Adipose tissue (tissue), 3 donors: ENCODE data around the gene SLC9C2. TPM values are rescaled to one million over a fixed set of nuclear protein-coding genes. Genes with fewer than 3 reads are reported as not detected.
"Not testable (repeated sequence)": the region's sequence is repeated elsewhere in the genome, so short reads cannot be mapped to it uniquely, and the experiment has no call there.

ENCODE experiments used
- H3K27ac ChIP-seq: one replicate; pipeline ENCODE4 v1.5.1; 2013; ENCODE audit warnings: low read depth, low read length
- WGBS, 3 donors: extraction: QIAGEN DNeasy Blood & Tissue Kit; methylation state at CpG; one replicate each; pipeline ENCODE4 v1.1.7; 2013; 5-methylcytosine and 5-hydroxymethylcytosine counted together
- polyA plus RNA-seq, 3 donors: library from polyadenylated mRNA; stranded (reverse); fragments of 200-250 nt; gene quantifications; one replicate each; pipeline ENCODE4 v1.2.3, GENCODE V29; 2013
- donor health status: healthy with polysubstance abuse.
- donor health status: Bipolar disorder and iron deficiency.
- donor health status: healthy.

Gene SLC9C2
- polyA plus RNA-seq, 3 donors, result 0.02 to 0.07 TPM; not detected in 1

GRCh38 chr1:173590557-173590956 is 12.3 kb downstream of the SLC9C2 start:
- H3K27ac ChIP-seq, result no peak overlapping the region
- 63 to 69% (median 69%) methylated on average over 1 of the region's 1 CpG for WGBS, 3 donors

- no peak overlapping the region for H3K27ac ChIP-seq
- WGBS, 3 donors, result 56 to 74% (median 56%) methylated on average over 1 of the region's 1 CpG
Observed at GRCh38 chr1:173581383-173582079, 21.3 kb downstream of the SLC9C2 start.

DNA sequence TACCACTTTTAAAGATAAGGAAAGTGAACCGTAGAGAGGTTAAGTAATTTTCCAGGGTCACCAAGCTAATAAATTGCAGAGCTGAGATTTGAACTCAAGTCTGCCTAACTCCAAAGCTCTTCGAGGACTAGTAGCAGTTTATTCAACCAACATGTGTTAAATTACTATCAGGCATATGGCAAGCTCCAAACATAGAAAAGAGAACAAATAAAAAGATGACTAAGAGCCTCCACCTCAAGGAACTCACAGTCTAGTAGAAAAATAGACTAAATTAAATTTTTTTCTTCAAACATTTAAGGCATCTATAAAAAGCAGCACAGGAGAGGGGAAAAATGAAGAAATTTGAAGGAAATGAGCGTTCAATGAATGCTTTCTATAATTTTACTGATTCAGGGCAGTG is 22.2 kb downstream of the SLC9C2 start:
- WGBS, 3 donors, result 65 to 82% (median 68%) methylated on average over 3 of the region's 3 CpGs

GRCh38 chr1:173580071-173580470 is 22.8 kb downstream of the SLC9C2 start:
- H3K27ac ChIP-seq, result no peak overlapping the region

More for the DNA sequence above, 22.2 kb downstream of the SLC9C2 start:
- H3K27ac ChIP-seq, result no peak overlapping the region

DNA sequence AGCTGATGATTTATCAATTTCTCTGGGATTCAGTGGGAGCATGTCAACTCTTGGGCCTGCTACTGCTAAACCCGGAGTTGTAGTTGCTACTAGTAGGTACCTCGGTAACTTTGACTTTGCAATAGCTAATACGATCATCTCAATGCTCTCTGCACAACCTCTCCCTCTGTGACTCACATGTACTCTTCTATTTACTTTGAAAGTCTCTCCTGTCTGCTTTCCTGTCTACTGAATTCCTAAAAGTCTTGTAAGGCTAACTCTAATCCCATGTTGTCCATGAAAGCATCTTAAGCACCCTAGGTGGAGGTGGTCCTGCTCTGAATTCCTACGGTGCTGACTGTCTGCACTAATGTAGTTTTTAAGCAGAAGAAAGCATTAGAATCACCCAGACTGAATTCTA is 29.3 kb downstream of the SLC9C2 start:
- 89 to 96% (median 96%) methylated on average over 4 of the region's 4 CpGs for WGBS, 3 donors
- no peak overlapping the region for H3K27ac ChIP-seq

More at GRCh38 chr1:173580071-173580470, 22.8 kb downstream of the SLC9C2 start:
- whole genome bisulfite sequencing, 3 donors, result 86 to 88% (median 87%) methylated on average over 3 of the region's 3 CpGs

DNA sequence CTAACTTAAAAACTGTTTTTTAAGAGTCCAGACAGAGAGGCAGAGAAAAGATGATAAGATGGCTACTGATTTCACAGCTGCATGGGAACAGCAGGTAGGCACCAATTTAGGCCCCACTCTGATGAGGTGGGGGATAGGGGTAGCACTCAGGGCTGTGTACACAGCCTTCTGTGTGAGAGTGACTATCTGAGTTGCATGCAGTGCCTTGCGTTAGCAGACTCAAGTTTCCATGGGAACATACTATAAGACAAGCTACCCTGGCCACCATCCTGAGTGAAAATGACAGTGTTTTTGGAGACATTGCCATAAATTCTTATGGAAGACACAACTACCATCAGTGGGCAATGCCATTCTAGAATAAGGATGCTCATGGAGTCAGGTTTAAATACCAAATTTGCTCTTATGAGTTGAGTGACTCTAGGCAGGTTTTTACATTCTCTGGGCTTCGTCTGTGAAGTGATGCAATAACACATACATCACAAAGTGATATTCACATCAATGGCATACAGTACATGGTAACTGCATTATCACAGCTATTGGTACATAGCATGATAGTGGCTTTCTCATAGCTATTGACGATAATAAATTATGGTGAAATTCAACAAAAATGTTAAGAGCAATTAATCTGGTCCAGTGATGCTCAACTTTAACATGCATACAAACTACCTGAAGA is 30.5 kb downstream of the SLC9C2 start:
- 87 to 93% (median 87%) methylated on average over 3 of the region's 3 CpGs for WGBS, 3 donors
- no peak overlapping the region for H3K27ac ChIP-seq

- WGBS, 3 donors, result 57 to 87% (median 77%) methylated on average over 4 of the region's 4 CpGs
Observed at GRCh38 chr1:173570370-173571007, 32.4 kb downstream of the SLC9C2 start.

GRCh38 chr1:173568483-173568882 is 34.4 kb downstream of the SLC9C2 start:
- H3K27ac ChIP-seq, result no peak overlapping the region
- WGBS, 3 donors, result 75 to 80% (median 79%) methylated on average over 1 of the region's 1 CpG

More at GRCh38 chr1:173570370-173571007, 32.4 kb downstream of the SLC9C2 start:
- H3K27ac ChIP-seq, result no peak overlapping the region

GRCh38 chr1:173563846-173564245 is 39.0 kb downstream of the SLC9C2 start:
- 76 to 79% (median 76%) methylated on average over 1 of the region's 1 CpG for WGBS, 3 donors
- H3K27ac ChIP-seq, result not testable (repeated sequence)

- 57 to 67% (median 61%) methylated on average over 6 of the region's 6 CpGs for WGBS, 3 donors
- H3K27ac ChIP-seq, result no peak overlapping the region
Observed at GRCh38 chr1:173562813-173563212, 40.1 kb downstream of the SLC9C2 start.

DNA sequence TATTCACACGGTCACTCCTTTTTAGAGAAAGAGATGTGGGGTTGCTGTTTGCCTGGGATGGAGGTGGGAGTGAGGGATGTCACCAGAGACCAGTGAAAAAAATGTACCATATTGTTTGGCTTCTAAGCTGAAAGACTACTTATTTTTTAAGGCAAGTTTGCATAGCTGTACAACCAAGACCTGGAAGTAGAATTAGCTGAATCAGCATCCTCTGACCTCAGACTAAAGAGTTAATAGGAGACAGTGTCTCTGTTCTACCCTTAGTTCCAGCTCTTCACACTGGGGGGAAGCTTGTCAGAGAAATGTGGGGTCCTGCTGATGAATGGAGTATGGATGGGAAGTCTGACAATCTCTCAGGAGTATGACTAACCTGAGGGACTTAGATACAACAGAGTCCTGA is 41.6 kb downstream of the SLC9C2 start:
- H3K27ac ChIP-seq, result no peak overlapping the region
- 68 to 95% (median 81%) methylated on average over 1 of the region's 1 CpG for WGBS, 3 donors

DNA sequence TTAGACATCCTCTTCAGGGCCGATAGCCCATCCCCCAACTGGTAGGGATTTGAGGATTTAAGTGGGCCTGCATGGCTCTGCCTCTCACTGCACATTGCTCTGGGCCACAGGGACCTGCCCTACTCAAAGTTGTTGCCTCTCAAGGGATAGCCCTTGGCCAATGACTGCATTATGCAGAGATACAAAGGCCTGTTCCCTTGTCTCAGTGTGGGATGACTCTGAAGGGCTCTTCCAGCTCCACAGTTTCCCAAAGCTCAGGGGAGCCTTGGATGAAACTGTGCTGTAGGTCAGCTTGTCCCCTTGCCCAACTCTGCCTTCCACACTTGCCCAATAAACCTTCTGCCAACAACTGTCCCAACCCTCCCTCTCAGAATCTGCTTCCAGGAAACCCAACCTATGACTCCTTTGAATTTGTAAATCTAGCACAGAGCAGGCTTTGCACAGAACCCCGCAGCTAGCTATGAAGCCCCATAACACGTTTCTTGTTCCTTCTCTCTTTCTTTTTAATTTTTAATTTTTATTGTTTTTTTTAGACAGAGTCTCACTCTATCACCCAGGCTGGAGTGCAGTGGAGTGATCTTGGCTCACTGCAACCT is 42.5 kb downstream of the SLC9C2 start:
- 72 to 80% (median 80%) methylated on average over 3 of the region's 3 CpGs for WGBS, 3 donors
- no peak overlapping the region for H3K27ac ChIP-seq

DNA sequence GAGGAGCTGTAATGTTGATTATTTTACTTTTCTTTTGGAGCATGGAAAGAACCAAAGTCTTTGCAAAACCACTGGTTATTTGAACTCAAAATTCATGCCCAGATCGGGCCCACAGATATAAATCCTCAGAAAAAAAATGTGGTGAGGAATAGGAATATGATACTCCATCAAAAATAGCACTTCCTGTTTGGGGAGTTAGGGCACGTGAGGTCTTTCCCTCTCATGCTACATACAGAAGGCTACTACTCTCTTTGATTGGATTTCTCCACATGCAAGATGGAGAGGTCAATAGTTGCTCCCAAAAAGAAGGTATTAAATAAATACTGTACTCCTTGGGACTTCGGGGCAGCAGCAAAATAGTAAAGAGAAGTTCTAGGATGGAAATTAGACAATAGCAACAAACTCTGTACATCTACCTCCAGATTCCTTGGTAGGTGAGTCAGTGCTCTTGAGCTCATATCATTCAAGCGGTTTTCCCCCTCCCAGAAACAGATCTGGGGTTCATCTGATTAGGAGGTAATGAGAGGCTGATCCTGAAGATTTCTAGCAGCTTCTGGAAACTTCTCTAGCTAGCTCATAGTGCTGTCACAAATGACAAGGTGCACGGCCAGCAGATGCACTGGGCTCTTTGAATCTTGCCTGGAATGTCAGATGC is 47.1 kb downstream of the SLC9C2 start:
- H3K27ac ChIP-seq, result no peak overlapping the region
- WGBS, 3 donors, result 64 to 75% (median 70%) methylated on average over 5 of the region's 5 CpGs

DNA sequence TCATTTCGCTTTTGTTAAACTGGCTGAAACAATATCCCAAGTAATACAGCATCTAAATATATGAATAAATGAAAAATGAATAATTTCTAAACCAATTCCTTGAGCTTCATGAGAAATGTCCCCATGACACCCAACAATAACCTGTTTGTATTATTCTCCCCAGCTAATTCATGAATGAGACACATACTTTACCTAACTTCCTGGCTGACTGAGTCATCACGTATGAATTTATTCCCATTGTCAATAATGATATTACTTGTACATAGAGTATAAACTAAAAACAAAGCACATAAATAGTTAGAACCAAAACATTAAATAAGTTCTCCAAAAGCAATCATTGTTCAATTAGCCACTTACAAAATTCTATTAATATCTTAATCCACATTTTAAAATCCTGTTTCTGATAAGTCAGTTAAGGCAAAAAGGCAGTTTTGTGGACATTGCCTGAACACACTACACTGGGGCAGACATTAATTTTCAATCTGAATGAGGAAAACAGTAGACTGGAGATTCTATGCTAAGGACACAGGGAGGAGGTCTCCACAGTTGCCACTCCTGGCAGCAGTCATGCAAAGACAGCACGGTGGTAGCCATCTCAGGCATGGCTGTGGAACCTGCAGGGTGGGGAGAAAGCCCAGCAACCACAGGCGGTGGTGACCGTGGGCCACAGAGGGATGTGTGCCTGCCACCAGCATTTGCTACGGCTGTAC is 48.2 kb downstream of the SLC9C2 start:
- 87 to 91% (median 87%) methylated on average over 6 of the region's 6 CpGs for WGBS, 3 donors
- H3K27ac ChIP-seq, result no peak overlapping the region

GRCh38 chr1:173554089-173554488 is 48.8 kb downstream of the SLC9C2 start:
- 71 to 87% (median 83%) methylated on average over 4 of the region's 4 CpGs for WGBS, 3 donors
- no peak overlapping the region for H3K27ac ChIP-seq

GRCh38 chr1:173553312-173553711 is 49.6 kb downstream of the SLC9C2 start:
- H3K27ac ChIP-seq, result no peak overlapping the region

DNA sequence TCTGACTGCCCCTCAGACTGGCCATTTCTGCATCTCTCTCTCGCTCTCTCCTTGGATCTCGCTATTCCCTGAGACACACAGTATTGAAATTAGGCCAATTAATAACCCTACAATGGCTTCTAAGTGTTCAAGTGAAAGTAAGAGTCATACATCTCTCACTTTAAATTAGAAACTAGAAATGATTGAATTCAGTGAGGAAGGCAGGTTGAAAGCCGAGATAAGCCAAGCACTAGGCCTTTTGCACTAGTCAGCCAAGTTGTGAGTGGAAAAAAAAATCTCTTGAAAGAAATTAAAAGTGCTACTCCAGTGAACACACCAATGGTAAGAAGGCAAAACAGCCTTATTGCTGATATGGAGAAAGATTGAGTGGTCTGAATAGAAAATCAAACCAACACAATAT is 51.2 kb downstream of the SLC9C2 start:
- 79 to 91% (median 87%) methylated on average over 3 of the region's 3 CpGs for WGBS, 3 donors
- no peak overlapping the region for H3K27ac ChIP-seq

DNA sequence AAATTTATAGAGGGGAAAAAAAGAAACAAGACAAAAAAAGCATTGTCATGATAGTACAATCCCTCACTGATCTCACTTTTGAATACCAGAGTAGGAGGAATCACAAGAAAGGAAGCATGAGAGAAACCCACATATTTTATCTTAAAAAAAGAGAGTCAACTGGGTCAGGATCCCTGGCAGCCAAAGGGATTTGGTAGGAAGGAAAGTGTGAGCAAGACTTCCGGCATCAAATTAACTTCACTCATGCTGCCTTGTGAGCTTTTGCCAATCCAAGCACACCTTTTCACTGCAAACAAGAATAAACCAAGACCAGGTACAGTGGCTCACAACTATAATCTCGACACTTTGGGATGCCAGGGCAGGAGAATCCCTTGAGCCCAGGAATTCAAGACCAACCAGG is 53.1 kb downstream of the SLC9C2 start:
- no peak overlapping the region for H3K27ac ChIP-seq
- WGBS, 3 donors, result 80 to 86% (median 85%) methylated on average over 2 of the region's 2 CpGs
